NCI-H446 (cell line): ENCODE measurements around the gene THSD7B.

ENCODE experiments used
- DNase-seq, 2 experiments: peaks; one replicate each; lab custom pipeline; 2025; lab: John Stamatoyannopoulos, UW

Gene THSD7B

DNA sequence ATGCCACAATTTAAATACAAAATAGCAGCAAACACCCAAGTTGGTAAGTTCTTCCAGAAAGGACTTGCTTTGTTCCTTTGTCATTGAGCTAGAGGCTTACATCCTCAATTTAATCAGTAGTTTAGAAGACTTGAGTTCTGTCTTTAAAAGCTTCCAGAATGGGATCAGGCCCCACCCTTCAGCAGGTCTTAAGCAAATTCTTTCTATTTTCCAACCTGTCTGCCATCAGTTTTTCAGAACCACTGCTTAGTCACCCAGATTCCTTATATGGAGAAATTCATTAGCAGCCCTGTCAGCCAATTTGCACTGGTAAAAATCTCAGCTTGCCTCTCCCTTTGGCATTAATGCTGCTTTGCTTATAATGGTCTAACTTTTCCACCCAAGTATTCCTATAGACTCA, 935.3 kb downstream of the THSD7B start:
- DNase-seq = no peak

- DNase-seq = no peak
Measured at GRCh38 chr2:137705296-137705695, 940.0 kb downstream of the THSD7B start.

DNA sequence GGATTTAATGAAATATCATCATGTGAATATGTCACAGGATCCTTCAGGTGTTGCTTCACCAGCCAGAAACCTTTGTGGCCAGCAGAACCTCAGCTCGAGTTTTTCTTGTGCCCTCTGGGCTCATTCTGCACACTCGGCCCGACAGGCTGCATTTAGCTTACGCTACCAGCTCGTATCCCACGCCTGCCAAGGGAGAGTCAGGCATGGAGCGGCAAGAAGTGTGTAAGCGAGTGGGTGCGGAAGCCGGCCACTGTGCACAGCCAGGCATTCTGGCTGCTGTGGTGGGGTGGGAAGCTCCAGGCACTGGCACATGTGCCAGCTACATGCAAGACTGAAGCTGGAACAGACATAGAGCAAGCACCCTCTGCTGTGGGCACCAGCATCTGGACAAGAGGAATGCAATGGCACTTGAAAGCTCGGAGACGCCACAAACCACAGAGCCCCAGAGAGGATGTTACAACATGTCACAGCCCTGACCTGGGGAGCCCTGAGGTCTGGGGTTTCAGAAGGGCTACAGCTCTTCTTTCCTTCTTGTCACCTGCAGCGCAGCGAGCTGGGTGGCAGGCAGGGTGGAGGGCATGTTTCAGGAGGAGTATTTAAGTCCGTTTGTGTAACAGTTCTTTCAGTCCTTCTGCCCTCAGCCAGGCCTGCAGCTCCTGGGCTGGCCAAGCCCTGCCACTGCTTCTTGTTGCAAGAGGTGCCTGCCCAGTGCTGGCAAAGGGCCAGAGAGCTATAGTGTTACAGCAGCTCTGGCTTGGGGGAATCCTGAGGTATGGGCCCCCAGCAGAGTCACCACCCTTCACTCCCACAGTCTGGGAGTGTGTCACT, 941.7 kb downstream of the THSD7B start:
- peak in 1 of 2 experiments; percentile 27 for DNase-seq

DNA sequence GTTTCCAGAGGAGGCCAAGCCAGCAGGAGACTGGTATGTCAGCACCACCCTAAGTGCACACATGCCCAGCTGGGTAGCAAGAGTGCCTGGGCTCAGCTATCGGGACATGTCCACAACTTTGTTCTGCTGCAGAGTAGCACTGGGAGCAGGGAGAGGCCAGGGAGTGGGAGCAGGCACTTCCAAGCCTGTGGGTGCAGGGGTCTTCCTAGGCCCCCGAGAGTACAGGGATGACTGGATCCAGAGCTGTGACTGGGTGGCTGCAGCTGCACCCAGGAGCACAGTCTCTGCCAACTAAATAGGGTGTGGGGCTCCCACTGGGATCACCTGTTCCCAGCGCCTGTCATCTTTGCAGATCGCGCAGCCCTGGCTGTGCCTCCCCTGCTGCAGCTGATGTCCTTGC, 943.0 kb downstream of the THSD7B start:
- no peak for DNase-seq

- no peak for DNase-seq
Measured at GRCh38 chr2:137715731-137716191, 950.4 kb downstream of the THSD7B start.

DNA sequence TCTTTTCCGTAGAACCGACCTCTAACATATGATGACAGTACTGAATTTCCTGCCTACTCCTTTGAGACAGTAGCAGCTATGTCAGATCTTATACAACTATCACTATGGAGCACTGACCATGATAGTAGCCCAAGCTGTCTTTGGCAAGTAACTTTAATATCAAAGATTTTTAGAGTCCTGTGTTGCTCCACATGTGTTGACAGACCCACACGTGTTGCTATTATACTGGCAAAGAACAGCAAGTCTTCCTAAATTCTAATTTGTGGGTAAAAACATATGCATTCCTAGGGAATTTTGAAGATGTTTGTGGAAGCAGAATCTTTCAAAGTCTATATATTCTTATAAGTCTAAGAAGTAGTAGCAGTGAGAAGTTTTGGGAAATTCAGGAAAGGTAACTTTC, 953.4 kb downstream of the THSD7B start:
- no peak for DNase-seq

- no peak for DNase-seq
Measured at GRCh38 chr2:137721733-137722132, 956.4 kb downstream of the THSD7B start.

- no peak for DNase-seq
Measured at GRCh38 chr2:137724912-137725311, 959.6 kb downstream of the THSD7B start.
